ENCODE results near the gene ENTPD6. TPM values are rescaled to one million over a fixed set of nuclear protein-coding genes. Genes with fewer than 3 reads are reported as not detected.

The ENTPD6 gene
- total and polyA plus RNA-seq, 2 of the 4 experiments (the other 2 are of a cell fraction), result 61.1 to 98.6 TPM

GRCh38 chr20:25207149-25207959 lies 11.8 kb downstream of the ENTPD6 start:
- no peak overlapping the region for H3K4ac ChIP-seq (ENCODE audit: low read depth, low read length)
- no TSS peak for BruUV-seq (replicated peaks)
- H3K27me3 ChIP-seq (ENCODE audit: control insufficient read depth, insufficient read depth, low read length), result no peaks in the 10 kb centered on the region
- H4K20me1 ChIP-seq (ENCODE audit: insufficient read depth, low read length), result peaks cover 4% of the 10 kb centered on the region
- dilution Hi-C loops (cut with HindIII; ENCODE audit: low sequenced_read_pairs, unreplicated experiment) (no loop called here), in situ Hi-C loops (cut with MboI; ENCODE audit: low sequenced_read_pairs) (no loop called here), intact Hi-C loops (cut with micrococcal nuclease) (no loop called here)
- H3K4me1 ChIP-seq (ENCODE audit: control insufficient read depth, insufficient read depth, low read length), result peaks cover 3% of the 10 kb centered on the region; the same call in 1 of the 2 replicates
- ATAC-seq (ENCODE audit: low read depth) (no peak), DNase-seq (no peak)
- H4K91ac ChIP-seq (ENCODE audit: insufficient read depth, low read depth, low read length), result no peak overlapping the region
- no peak overlapping the region for H2BK15ac ChIP-seq (ENCODE audit: low read depth, low read length)
- no peak overlapping the region for H3K56ac ChIP-seq (ENCODE audit: extremely low read depth, insufficient read depth, low read length)
- no peak overlapping the region for H2AK5ac ChIP-seq (ENCODE audit: low read depth, low read length)
- ChIA-PET POLR2A (ENCODE audit: unreplicated experiment) (no interaction called here), CTCF (interaction anchor here (1.3 kb wide), 1 partner anchor 14 kb away, joined by 4 read pairs; no protein-coding TSS in a partner anchor)
- no peak overlapping the region for H2AFZ ChIP-seq (replicated peaks; ENCODE audit: low read length, poor library complexity)
- H3K27ac ChIP-seq (ENCODE audit: insufficient read depth, low read length), result no peak overlapping the region
- no peak overlapping the region for H3K9ac ChIP-seq (ENCODE audit: low read depth, low read length)
- no peak overlapping the region for H4K5ac ChIP-seq (ENCODE audit: low read depth, low read length)
- 96% methylated on average over 12 of the region's 22 CpGs; no CpG with 5 or more reads in 1 of the 2 experiments for WGBS, 2 experiments (ENCODE audit: extremely low coverage in 2 of 2, insufficient read length in 1 of 2)
- peaks cover 23 to 56% of the 10 kb centered on the region in 2 experiments for H3K79me1 ChIP-seq (ENCODE audit: low read depth in 1 of 2, low read length in 2 of 2)
- no peak overlapping the region for H2BK5ac ChIP-seq (ENCODE audit: low read depth, low read length, poor library complexity, severe bottlenecking)
- H3K18ac ChIP-seq (ENCODE audit: low read depth, low read length), result no peak overlapping the region
- peaks cover 10% of the 10 kb centered on the region for H3K36me3 ChIP-seq (ENCODE audit: control insufficient read depth, insufficient read depth, low read length)
- TF ChIP-seq CHD1 (IDR thresholded peaks at IDR 0.05; ENCODE audit: low read depth, low read length), result no peak
- TF ChIP-seq CEBPB (IDR thresholded peaks at IDR 0.05; ENCODE audit: low read depth, low read length), result no peak
- no peak for TF ChIP-seq RCOR1 (IDR thresholded peaks at IDR 0.05; ENCODE audit: insufficient replicate concordance, low read length)
- no peak for TF ChIP-seq BHLHE40 (IDR thresholded peaks at IDR 0.05; ENCODE audit: low read depth, low read length)
- TF ChIP-seq POLR2A (IDR thresholded peaks at IDR 0.05; ENCODE audit: low read depth, low read length), result no peak
- TF ChIP-seq, protein P1, sequence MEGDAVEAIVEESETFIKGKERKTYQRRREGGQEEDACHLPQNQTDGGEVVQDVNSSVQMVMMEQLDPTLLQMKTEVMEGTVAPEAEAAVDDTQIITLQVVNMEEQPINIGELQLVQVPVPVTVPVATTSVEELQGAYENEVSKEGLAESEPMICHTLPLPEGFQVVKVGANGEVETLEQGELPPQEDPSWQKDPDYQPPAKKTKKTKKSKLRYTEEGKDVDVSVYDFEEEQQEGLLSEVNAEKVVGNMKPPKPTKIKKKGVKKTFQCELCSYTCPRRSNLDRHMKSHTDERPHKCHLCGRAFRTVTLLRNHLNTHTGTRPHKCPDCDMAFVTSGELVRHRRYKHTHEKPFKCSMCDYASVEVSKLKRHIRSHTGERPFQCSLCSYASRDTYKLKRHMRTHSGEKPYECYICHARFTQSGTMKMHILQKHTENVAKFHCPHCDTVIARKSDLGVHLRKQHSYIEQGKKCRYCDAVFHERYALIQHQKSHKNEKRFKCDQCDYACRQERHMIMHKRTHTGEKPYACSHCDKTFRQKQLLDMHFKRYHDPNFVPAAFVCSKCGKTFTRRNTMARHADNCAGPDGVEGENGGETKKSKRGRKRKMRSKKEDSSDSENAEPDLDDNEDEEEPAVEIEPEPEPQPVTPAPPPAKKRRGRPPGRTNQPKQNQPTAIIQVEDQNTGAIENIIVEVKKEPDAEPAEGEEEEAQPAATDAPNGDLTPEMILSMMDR (conservative IDR thresholded peaks at IDR 0.05; ENCODE audit: low read depth, low read length), result no peak
- TF ChIP-seq RAD21 (IDR thresholded peaks at IDR 0.05; ENCODE audit: low read length), result no peak
- TF ChIP-seq FOS (IDR thresholded peaks at IDR 0.05; ENCODE audit: low read depth, low read length), result no peak
- TF ChIP-seq NFE2L2 (IDR thresholded peaks at IDR 0.05; ENCODE audit: low read depth, low read length), result no peak
- TF ChIP-seq SMC3 (IDR thresholded peaks at IDR 0.05; ENCODE audit: low read depth, low read length), result no peak
- TF ChIP-seq, protein P2, sequence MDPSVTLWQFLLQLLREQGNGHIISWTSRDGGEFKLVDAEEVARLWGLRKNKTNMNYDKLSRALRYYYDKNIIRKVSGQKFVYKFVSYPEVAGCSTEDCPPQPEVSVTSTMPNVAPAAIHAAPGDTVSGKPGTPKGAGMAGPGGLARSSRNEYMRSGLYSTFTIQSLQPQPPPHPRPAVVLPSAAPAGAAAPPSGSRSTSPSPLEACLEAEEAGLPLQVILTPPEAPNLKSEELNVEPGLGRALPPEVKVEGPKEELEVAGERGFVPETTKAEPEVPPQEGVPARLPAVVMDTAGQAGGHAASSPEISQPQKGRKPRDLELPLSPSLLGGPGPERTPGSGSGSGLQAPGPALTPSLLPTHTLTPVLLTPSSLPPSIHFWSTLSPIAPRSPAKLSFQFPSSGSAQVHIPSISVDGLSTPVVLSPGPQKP (IDR thresholded peaks at IDR 0.05; ENCODE audit: borderline replicate concordance, low read depth, low read length), result no peak
- TF ChIP-seq USF2 (IDR thresholded peaks at IDR 0.05; ENCODE audit: low read depth, low read length), result no peak
- TF ChIP-seq MAFK (IDR thresholded peaks at IDR 0.05; ENCODE audit: low read depth, low read length), result no peak
- no peak for TF ChIP-seq MXI1 (IDR thresholded peaks at IDR 0.05; ENCODE audit: borderline replicate concordance, low read depth, low read length)
- TF ChIP-seq RFX5 (IDR thresholded peaks at IDR 0.05; ENCODE audit: low read depth, low read length), result no peak
- H3K14ac ChIP-seq (replicated peaks; ENCODE audit: low read depth, low read length), result no peak overlapping the region
- no peak overlapping the region for H4K8ac ChIP-seq (ENCODE audit: low read depth in 2 of 2, low read length in 2 of 2)
- H3K23ac ChIP-seq (ENCODE audit: low read depth, low read length), result no peak overlapping the region
- H3K4me3 ChIP-seq (ENCODE audit: insufficient read depth, low read depth, low read length), result no peak overlapping the region
- no peak overlapping the region for H2BK20ac ChIP-seq (ENCODE audit: low read depth, low read length)
- H2AK9ac ChIP-seq (replicated peaks; ENCODE audit: low read depth, low read length, poor library complexity), result no peak overlapping the region
- H2BK120ac ChIP-seq (ENCODE audit: low read depth, low read length), result no peak overlapping the region
- no peaks in the 10 kb centered on the region for H3K9me3 ChIP-seq (ENCODE audit: control insufficient read depth, insufficient read depth, low read length)
- H3K9me1 ChIP-seq (ENCODE audit: insufficient read depth, low read length), result peaks cover 10% of the 10 kb centered on the region; the same call in 1 of the 2 replicates
- no peak overlapping the region for H3K4me2 ChIP-seq (ENCODE audit: low read depth, low read length)

Data from IMR-90 (cell line).